GM12878 (cell line): ENCODE data around the gene KISS1. TPM values are rescaled to one million over a fixed set of nuclear protein-coding genes. Genes with fewer than 3 reads are reported as not detected.

Experiments used
- ATAC-seq: fragments of 200-7000 bp; cut with Tn5 transposase; 3 replicates; pipeline ENCODE4 v1.9.1; 2020; ENCODE audit warnings: mild to moderate bottlenecking, moderate library complexity
- BruUV-seq: library from RNA; stranded (reverse); fragments of 400-500 nt; replicated peaks from 2 replicates; lab custom pipeline; 2021; lab: Mats Ljungman, UMichigan
- CTCF ChIA-PET: fragments of 300-600 bp; sonication (Branson Sonifier 250); formaldehyde crosslinking; extraction: SDS; loops from one replicate; lab custom pipeline; 2021; ENCODE audit warnings: inconsistent platforms; lab: Yijun Ruan, JAX
- POLR2A ChIA-PET: fragments of 350-600 bp; formaldehyde crosslinking; extraction: SDS; loops from one replicate; lab custom pipeline; 2021; ENCODE audit warnings: inconsistent platforms; lab: Charles Lee
- RAD21 ChIA-PET: fragments of 300-600 bp; sonication (Branson Sonifier 250); formaldehyde crosslinking; loops from one replicate; lab custom pipeline; 2023; ENCODE audit warnings: antibody characterized with exemption; ENCODE audit not compliant: unreplicated experiment; lab: Charles Lee
- SMC1A ChIA-PET: fragments of 300-600 bp; sonication (Branson Sonifier 250); formaldehyde crosslinking; loops from one replicate; lab custom pipeline; 2023; ENCODE audit not compliant: unreplicated experiment, uncharacterized antibody; lab: Charles Lee
- DNase-seq: peaks from one replicate; pipeline ENCODE4 v3.0.0-alpha.2; 2011; ENCODE audit warnings: low read depth, low spot score
- FAIRE-seq: peaks from 3 replicates; lab custom pipeline; 2011; peaks lifted over from hg19 to GRCh38; lab: Jason Lieb, UNC
- H2AFZ ChIP-seq: 2 replicates; pipeline ENCODE4 v1.6.0; 2011; ENCODE audit warnings: low read depth, low read length, control low read depth; ENCODE audit not compliant: control insufficient read depth
- H3K27ac ChIP-seq: 2 replicates; pipeline ENCODE4 v1.5.1; 2011; ENCODE audit warnings: control low read depth; ENCODE audit not compliant: control insufficient read depth, insufficient read depth
- H3K27me3 ChIP-seq, 2 experiments: replicated peaks in 1 of 2; 2 replicates each; pipeline versions ENCODE4 v1.6.0 to v1.6.1; 2011; ENCODE audit warnings: low read length in 1 of 2; ENCODE audit not compliant: control insufficient read depth in 2 of 2, insufficient read depth in 2 of 2
- H3K36me3 ChIP-seq, 2 experiments: 2 replicates each; pipeline ENCODE4 v1.5.1; 2011; ENCODE audit warnings: low read length in 1 of 2; ENCODE audit not compliant: control insufficient read depth in 2 of 2, insufficient read depth in 2 of 2
- H3K4me1 ChIP-seq: 2 replicates; pipeline ENCODE4 v1.6.1; 2011; ENCODE audit warnings: mild to moderate bottlenecking, low read length, moderate library complexity, mixed read lengths; ENCODE audit not compliant: control insufficient read depth, insufficient read depth
- H3K4me2 ChIP-seq: 2 replicates; pipeline ENCODE4 v1.6.0; 2011; ENCODE audit warnings: control low read depth; ENCODE audit not compliant: control insufficient read depth, insufficient read depth
- H3K4me3 ChIP-seq: fragments of 200-600 bp; sonication (generic); 2 replicates; pipeline ENCODE4 v1.5.1; 2016
- H3K79me2 ChIP-seq: 2 replicates; pipeline ENCODE4 v1.6.0; 2011; ENCODE audit warnings: low read length; ENCODE audit not compliant: control insufficient read depth, insufficient read depth
- H3K9ac ChIP-seq: 2 replicates; pipeline ENCODE4 v1.8.0; 2011; ENCODE audit warnings: low read length, control low read depth, mixed read lengths; ENCODE audit not compliant: control insufficient read depth, insufficient read depth
- H3K9me3 ChIP-seq: replicated peaks from 3 replicates; pipeline ENCODE4 v1.5.1; 2011; ENCODE audit warnings: mild to moderate bottlenecking, low read length; ENCODE audit not compliant: control insufficient read depth, insufficient read depth
- H4K20me1 ChIP-seq: 2 replicates; pipeline ENCODE4 v1.6.0; 2011; ENCODE audit not compliant: control insufficient read depth, insufficient read depth
- EP300 ChIP-seq, 2 experiments: fragments of 150-350 bp in 1 of 2; IDR thresholded peaks; 2 replicates each; pipeline ENCODE4 v1.6.1; 2011 to 2012; ENCODE audit warnings: low read depth in 2 of 2, low read length in 2 of 2, borderline replicate concordance in 1 of 2, improper control_type of control experiment in 1 of 2, inconsistent platforms in 1 of 2; ENCODE audit not compliant: control insufficient read depth in 1 of 2
- FOXK2 ChIP-seq: fragments of 450-650 bp; IDR thresholded peaks from 2 replicates; pipeline ENCODE4 v1.6.1; 2017; ENCODE audit warnings: mild to moderate bottlenecking, moderate library complexity
- JUNB ChIP-seq: IDR thresholded peaks from 2 replicates; pipeline ENCODE4 v1.6.1; 2016; ENCODE audit warnings: antibody characterized with exemption, mild to moderate bottlenecking
- JUND ChIP-seq: IDR thresholded peaks from 2 replicates; pipeline ENCODE4 v1.6.1; 2012; ENCODE audit warnings: low read depth, mild to moderate bottlenecking, low read length, improper control_type of control experiment, moderate library complexity
- MXI1 ChIP-seq: fragments of 150-350 bp; IDR thresholded peaks from 2 replicates; pipeline ENCODE4 v1.6.1; 2011; ENCODE audit warnings: low read depth, mild to moderate bottlenecking, inconsistent platforms, low read length, improper control_type of control experiment
- POLR2AphosphoS2 ChIP-seq: IDR thresholded peaks from 2 replicates; pipeline ENCODE4 v1.6.1; 2011; ENCODE audit warnings: low read depth, mild to moderate bottlenecking, low read length, improper control_type of control experiment, moderate library complexity
- RAD51 ChIP-seq: fragments of 450-650 bp; IDR thresholded peaks from 2 replicates; pipeline ENCODE4 v1.6.1; 2016; ENCODE audit warnings: moderate library complexity, mild to moderate bottlenecking, inconsistent platforms
- RB1 ChIP-seq: fragments of 450-650 bp; formaldehyde crosslinking; IDR thresholded peaks from 2 replicates; pipeline ENCODE4 v1.6.1; 2017; ENCODE audit warnings: mild to moderate bottlenecking, borderline replicate concordance
- REST ChIP-seq: IDR thresholded peaks from 2 replicates; pipeline ENCODE4 v1.6.1; 2012; ENCODE audit warnings: mild to moderate bottlenecking, low read depth, low read length
- TAF1 ChIP-seq: IDR thresholded peaks from 2 replicates; pipeline ENCODE4 v1.6.1; 2011; ENCODE audit warnings: mild to moderate bottlenecking, low read depth, low read length, borderline replicate concordance
- ZNF217 ChIP-seq: fragments of 450-650 bp; IDR thresholded peaks from 2 replicates; pipeline ENCODE4 v1.6.1; 2017; ENCODE audit warnings: antibody characterized with exemption, mild to moderate bottlenecking
- ZNF24 ChIP-seq: fragments of 450-650 bp; IDR thresholded peaks from 2 replicates; pipeline ENCODE4 v1.6.1; 2017; ENCODE audit warnings: antibody characterized with exemption, mild to moderate bottlenecking
- in situ Hi-C: fragments of 300-500 bp; cut with MboI; formaldehyde crosslinking; loops from 9 replicates; pipeline ENCODE4 v1.14.3; 2018; ENCODE audit warnings: mixed read lengths
- intact Hi-C: fragments of 100-400 bp; cut with micrococcal nuclease; formaldehyde crosslinking; loops from one replicate; pipeline ENCODE4 v1.14.2; 2022; ENCODE audit not compliant: unreplicated experiment
- polyA plus RNA-seq, 11 experiments: library from polyadenylated mRNA; depleted of rRNA in 4 of 11; unstranded in 6 of 11; stranded (reverse) in 5 of 11; fragments of >200 nt; fragmentation: Nextera tagmentation in 4 of 11; fragmentation: Illumina TruSeq in 1 of 11; extraction: Ambion mirVana in 4 of 11; extraction: Trizol in 1 of 11; gene quantifications; 1 replicate in 1 of 11; 2 replicates in 10 of 11; pipeline versions ENCODE4 v1.2.1 to v1.2.3, GENCODE V29; 2011 to 2016; ENCODE audit warnings: inconsistent platforms in 2 of 11, missing spikeins in 2 of 11, low read depth in 1 of 11
- total RNA-seq, 4 experiments: library from RNA; depleted of rRNA in 3 of 4; stranded (reverse); fragments of >200 nt in 3 of 4; fragmentation: Illumina TruSeq in 1 of 4; extraction: Trizol in 1 of 4; gene quantifications; 2 replicates each; pipeline versions ENCODE4 v1.2.1 to v1.2.3, GENCODE V29; 2013 to 2021
- TF ChIP-seq, protein P1 (sequence below): fragments of 450-650 bp; IDR thresholded peaks from 2 replicates; pipeline ENCODE4 v1.6.1; 2016; ENCODE audit warnings: mild to moderate bottlenecking, moderate library complexity, borderline replicate concordance
- TF ChIP-seq, protein P2 (sequence below): IDR thresholded peaks from 2 replicates; pipeline ENCODE4 v1.6.1; 2011; ENCODE audit warnings: low read depth, mild to moderate bottlenecking, low read length, moderate library complexity, borderline replicate concordance; ENCODE audit errors: extremely low read depth
- TF ChIP-seq, protein P3 (sequence below): IDR thresholded peaks from 2 replicates; pipeline ENCODE4 v1.6.1; 2012; ENCODE audit warnings: low read depth, low read length, improper control_type of control experiment

Gene KISS1
- total and polyA plus RNA-seq, 10 of the 15 experiments (the other 5 are each of a cell fraction or from before 2014, with no cell fraction given) = not detected

GRCh38 chr1:204232526-204232925 lies 36.2 kb upstream of the KISS1 start:
- H4K20me1 ChIP-seq = no peaks in the 10 kb centered on the region
- H3K79me2 ChIP-seq = no peaks in the 10 kb centered on the region
- in situ Hi-C loops = no loop called here
- intact Hi-C loops = no loop called here
- no peak for DNase-seq
- FAIRE-seq = no peak
- ChIA-PET SMC1A (interaction anchor here (1.0 kb wide), 1 partner anchor 65 kb away, joined by 3 read pairs; no protein-coding TSS in a partner anchor), POLR2A (no interaction called here)
- no TSS peak for BruUV-seq
- no peaks in the 10 kb centered on the region for H3K9me3 ChIP-seq
- TF ChIP-seq TAF1 (no peak), EP300 (IDR thresholded peaks at IDR 0.05; ENCODE audit: borderline replicate concordance in 1 of 2, control insufficient read depth in 1 of 2, low read depth in 2 of 2, low read length in 2 of 2) (no peak), JUNB (no peak), FOXK2 (no peak), ZNF217 (no peak), JUND (no peak), POLR2AphosphoS2 (no peak), MXI1 (no peak), ZNF24 (no peak), REST (no peak), RAD51 (no peak), RB1 (no peak)
- TF ChIP-seq, protein P1, sequence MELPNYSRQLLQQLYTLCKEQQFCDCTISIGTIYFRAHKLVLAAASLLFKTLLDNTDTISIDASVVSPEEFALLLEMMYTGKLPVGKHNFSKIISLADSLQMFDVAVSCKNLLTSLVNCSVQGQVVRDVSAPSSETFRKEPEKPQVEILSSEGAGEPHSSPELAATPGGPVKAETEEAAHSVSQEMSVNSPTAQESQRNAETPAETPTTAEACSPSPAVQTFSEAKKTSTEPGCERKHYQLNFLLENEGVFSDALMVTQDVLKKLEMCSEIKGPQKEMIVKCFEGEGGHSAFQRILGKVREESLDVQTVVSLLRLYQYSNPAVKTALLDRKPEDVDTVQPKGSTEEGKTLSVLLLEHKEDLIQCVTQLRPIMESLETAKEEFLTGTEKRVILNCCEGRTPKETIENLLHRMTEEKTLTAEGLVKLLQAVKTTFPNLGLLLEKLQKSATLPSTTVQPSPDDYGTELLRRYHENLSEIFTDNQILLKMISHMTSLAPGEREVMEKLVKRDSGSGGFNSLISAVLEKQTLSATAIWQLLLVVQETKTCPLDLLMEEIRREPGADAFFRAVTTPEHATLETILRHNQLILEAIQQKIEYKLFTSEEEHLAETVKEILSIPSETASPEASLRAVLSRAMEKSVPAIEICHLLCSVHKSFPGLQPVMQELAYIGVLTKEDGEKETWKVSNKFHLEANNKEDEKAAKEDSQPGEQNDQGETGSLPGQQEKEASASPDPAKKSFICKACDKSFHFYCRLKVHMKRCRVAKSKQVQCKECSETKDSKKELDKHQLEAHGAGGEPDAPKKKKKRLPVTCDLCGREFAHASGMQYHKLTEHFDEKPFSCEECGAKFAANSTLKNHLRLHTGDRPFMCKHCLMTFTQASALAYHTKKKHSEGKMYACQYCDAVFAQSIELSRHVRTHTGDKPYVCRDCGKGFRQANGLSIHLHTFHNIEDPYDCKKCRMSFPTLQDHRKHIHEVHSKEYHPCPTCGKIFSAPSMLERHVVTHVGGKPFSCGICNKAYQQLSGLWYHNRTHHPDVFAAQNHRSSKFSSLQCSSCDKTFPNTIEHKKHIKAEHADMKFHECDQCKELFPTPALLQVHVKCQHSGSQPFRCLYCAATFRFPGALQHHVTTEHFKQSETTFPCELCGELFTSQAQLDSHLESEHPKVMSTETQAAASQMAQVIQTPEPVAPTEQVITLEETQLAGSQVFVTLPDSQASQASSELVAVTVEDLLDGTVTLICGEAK = no peak
- TF ChIP-seq, protein P2, sequence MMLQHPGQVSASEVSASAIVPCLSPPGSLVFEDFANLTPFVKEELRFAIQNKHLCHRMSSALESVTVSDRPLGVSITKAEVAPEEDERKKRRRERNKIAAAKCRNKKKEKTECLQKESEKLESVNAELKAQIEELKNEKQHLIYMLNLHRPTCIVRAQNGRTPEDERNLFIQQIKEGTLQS = no peak
- TF ChIP-seq, protein P3, sequence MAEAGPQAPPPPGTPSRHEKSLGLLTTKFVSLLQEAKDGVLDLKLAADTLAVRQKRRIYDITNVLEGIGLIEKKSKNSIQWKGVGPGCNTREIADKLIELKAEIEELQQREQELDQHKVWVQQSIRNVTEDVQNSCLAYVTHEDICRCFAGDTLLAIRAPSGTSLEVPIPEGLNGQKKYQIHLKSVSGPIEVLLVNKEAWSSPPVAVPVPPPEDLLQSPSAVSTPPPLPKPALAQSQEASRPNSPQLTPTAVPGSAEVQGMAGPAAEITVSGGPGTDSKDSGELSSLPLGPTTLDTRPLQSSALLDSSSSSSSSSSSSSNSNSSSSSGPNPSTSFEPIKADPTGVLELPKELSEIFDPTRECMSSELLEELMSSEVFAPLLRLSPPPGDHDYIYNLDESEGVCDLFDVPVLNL = no peak
- TF ChIP-seq, all 136 proteins: peak for 0
- H2AFZ ChIP-seq = no peak overlapping the region
- ChIA-PET RAD21 (no interaction called here), CTCF (interaction anchor here (1.0 kb wide), 1 partner anchor 131 kb away, joined by 3 read pairs; no protein-coding TSS in a partner anchor)
- no peak overlapping the region for H3K4me2 ChIP-seq
- H3K27ac ChIP-seq = no peak overlapping the region
- peaks cover 0 to 4% of the 10 kb centered on the region in 2 experiments; a peak in 3 of 4 replicates for H3K27me3 ChIP-seq
- ATAC-seq = no peak
- H3K36me3 ChIP-seq = no peaks in the 10 kb centered on the region
- H3K9ac ChIP-seq = no peak overlapping the region
- H3K4me1 ChIP-seq = no peaks in the 10 kb centered on the region
- H3K4me3 ChIP-seq = no peak overlapping the region
